Neural cell (in vitro differentiated cells): ENCODE results near the gene USP53.

Experiments used
- CTCF ChIP-seq: fragments of 450-650 bp; IDR thresholded peaks from 2 replicates; pipeline ENCODE4 v1.5.1; 2014; ENCODE audit warnings: antibody characterized with exemption, mild to moderate bottlenecking, moderate library complexity; ENCODE audit not compliant: poor library complexity, severe bottlenecking
- EP300 ChIP-seq: fragments of 450-650 bp; conservative IDR thresholded peaks from 2 replicates; pipeline ENCODE4 v1.6.1; 2014; ENCODE audit warnings: antibody characterized with exemption, mild to moderate bottlenecking, moderate library complexity; ENCODE audit not compliant: poor library complexity, severe bottlenecking
- MXI1 ChIP-seq: fragments of 450-650 bp; conservative IDR thresholded peaks from 2 replicates; pipeline ENCODE4 v1.6.1; 2014; ENCODE audit warnings: antibody characterized with exemption, mild to moderate bottlenecking; ENCODE audit not compliant: poor library complexity, severe bottlenecking
- RAD21 ChIP-seq: fragments of 450-650 bp; conservative IDR thresholded peaks from 2 replicates; pipeline ENCODE4 v1.6.1; 2014; ENCODE audit warnings: antibody characterized with exemption, mild to moderate bottlenecking, moderate library complexity
- REST ChIP-seq: IDR thresholded peaks from 2 replicates; pipeline ENCODE4 v1.6.1; 2012; ENCODE audit warnings: borderline replicate concordance

- TF ChIP-seq CTCF (no peak), REST (no peak), EP300 (no peak), MXI1 (no peak), RAD21 (no peak)
Measured at GRCh38 chr4:119227690-119228089, 15.2 kb downstream of the USP53 start.
